NCI-H1105 (cell line): ENCODE measurements around the gene WDFY2.

Experiments
- DNase-seq: peaks from one replicate; lab custom pipeline; 2025; lab: John Stamatoyannopoulos, UW

Gene WDFY2

DNA sequence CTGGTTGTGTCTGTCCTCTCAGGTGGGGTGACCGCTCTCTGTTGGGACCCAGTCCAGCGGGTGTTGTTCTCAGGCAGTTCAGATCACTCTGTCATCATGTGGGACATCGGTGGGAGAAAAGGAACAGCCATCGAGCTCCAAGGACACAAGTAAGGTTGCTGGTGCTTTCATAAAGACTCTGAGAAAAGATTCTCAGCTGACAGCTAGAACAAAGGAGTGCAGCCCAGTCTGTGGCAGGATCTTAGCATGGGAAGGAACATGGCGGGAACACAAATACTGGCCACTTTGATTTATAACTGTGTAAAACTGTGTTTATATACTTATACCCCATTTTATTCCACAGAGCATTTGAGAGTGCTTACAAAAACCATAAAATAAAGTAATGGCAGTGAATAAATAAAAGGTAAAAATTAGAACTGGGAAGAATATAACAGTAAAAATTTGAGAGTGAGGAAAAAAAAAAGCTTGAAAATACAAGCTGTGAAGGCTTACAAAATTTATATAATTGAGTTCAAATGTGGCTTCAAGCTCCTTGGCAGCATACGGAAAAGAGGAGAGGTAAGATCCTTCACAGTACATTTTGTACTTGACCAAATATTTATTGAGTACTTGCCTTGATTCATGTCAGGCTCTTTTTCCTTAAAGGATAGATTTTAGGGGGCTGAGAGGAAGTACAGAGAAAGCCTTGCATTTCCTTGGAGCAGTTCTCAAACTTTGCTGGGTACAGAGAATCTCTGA, 154.9 kb downstream of the WDFY2 start:
- no peak for DNase-seq

DNA sequence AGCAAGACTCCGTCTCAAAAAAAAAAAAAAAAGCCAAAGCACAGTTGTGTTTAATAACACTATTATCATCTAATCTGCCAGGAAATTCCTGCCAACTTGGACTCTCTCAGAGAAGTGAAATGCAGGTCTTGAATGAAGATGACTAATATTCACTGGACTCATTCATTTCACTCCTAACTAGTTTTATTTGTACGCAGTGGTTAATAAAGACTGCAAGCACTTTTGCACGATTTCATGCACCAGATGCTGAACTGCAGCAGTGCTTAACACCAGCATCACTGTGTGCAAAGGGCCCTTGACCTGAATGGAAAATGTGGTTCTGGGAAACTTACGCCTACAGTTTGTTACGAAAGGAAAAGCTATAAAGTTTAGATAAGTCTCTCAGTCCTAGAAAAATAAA, 156.4 kb downstream of the WDFY2 start:
- no peak for DNase-seq

DNA sequence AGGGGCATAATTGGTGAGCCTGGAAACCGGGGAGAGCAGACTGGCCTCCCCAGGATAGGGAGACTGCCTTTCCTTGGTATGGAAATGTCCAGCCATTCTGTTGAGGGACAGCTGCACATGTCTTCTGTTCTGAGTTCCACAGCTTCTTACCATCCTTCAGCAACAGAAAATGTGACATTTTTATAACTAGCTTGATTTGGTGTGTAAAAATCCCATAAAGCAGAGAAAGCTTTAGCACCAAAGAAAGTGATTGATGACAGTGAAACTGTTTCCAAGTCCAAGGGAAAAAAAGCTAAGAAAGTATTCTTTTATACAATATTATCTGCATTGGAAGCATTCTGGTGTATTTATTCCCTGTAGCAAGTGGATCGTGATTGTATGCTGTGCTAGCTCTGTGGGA, 157.8 kb downstream of the WDFY2 start:
- no peak for DNase-seq

DNA sequence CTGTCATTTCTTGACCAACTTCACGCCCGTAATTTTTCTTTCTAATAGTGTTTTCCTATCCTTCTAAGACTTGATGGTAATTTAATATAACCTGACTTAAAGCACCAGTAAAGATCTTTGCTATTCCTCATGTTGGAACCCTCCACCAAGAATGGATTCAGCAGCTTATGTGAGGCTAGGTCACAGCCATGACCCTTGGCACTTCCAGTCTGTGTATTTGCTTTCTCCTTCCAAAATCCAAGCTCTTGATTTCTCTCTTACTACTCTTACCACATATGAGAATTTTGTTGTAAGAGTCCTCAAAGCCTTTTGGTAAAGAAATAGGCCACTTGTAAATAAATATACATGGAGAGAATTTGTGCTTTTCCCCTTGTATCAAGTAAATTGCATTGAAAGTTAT, 158.3 kb downstream of the WDFY2 start:
- no peak for DNase-seq

DNA sequence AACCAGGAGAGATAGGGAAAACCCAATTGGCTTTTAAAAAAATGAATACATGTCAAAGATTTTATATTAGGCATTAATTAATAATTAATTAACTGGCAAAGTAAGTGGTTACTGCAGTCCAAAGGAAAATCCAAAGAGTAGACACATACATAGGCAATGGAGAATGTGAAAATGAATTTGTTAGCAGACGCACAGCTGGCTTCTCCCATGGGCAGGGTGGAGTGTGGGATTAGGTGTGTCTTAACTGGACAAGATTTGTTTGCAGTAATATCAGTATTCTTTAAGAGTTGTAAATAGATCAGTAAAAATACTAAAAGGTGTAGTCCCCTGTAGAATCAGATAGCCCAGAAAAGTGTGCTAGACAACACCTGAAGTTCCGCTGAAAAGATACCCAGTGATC, 161.0 kb downstream of the WDFY2 start:
- no peak for DNase-seq

DNA sequence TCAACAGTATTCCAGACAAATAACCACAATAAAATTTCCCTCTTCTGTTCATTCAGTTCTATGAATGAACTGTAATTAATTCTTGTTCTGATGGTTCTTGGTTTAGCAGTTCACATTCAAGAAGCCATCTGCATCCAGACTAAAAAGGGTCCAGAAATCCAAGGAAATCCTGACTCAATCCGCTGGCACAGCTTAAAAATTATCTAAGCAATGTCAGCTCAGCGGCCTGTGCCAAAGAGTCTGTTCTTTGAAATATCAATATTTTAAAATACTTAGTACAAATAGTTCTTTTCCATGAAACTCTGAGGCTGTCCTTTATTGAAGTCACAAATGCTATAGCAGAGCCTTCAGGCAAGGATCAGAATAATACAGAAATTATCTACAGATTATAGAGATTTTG, 162.5 kb downstream of the WDFY2 start:
- no peak for DNase-seq

DNA sequence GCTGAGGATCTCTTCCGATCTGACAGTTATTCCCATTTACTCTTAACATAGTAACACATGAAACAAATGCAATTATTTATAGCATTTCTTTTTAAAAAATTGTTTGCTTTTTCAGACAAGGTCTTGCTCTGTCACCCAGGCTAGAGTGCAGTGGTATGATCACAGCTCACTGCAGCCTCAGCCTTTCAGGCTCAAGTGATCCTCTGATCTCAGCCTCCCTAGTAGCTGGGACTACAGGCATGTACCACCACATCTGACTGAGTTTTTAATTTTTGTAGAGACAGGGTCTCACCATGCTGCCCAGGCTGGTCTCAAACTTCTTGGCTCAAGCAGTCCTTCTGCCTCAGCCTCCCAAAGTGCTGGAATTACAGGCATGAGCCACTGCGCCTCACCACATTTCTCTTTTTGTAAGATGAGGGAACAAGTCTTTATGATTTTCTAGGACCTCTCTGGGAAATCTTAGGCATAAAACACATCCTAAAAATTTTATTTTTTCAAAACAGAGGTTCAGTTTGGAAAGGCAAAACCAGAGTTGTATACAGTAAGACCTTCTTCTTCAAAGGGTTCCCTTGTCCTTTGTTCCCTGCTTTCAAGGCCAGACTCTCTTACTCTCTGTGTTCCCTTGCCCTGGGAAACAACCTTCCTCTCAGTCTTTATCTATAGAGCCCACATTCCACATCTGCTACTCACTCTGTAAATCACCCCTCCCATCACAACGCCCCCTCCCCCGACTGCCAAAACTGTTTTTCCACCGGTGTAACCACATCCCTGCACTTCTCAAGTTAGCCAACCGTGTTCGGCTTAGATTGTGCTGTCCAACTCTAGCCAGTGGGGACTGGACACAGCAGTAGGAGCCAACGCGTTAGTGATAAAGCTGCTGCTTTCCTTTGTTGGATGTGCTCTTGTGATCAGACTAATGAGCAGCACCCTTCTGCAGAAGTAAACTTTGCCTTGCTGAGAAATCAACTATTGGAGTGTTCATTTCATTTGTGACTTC, 163.5 kb downstream of the WDFY2 start:
- DNase-seq = no peak

DNA sequence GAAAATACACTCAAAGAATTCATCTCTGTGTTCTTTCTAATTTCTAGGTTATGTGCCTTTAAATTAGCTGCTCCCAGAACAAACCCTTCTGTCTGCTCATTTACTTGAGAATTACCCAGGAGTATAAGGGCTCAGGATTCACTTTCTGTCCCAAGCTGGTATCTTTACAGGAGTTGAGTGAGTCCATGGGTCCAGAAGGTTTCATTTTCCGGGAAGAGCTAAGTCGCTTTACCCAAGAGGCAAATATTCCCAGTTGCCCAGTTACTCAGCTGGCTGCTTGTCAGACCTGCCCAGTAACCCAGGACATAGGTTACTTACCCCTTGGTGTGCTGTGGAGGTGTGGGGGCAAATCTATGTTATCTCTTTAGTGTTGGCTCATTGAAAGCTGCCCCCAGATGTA, 172.4 kb downstream of the WDFY2 start:
- DNase-seq = no peak

DNA sequence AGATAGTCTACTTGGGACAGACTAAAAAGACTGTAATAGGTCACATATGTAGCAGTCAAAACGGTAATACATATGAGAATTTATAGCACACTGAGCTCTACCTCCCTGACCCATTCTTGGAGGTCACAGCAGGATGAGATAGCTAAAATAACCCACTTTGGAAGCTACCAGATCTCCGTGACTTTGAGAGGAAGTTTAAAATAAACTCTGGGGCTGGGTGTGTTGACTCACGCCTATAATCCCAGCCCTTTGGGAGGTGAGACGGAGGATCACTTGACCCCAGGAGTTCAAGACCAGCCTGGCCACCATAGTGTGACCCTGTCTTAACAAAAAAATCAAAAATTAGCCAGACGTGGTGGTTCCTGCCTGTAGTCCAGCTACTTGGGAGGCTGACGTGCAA, 174.4 kb downstream of the WDFY2 start:
- no peak for DNase-seq

DNA sequence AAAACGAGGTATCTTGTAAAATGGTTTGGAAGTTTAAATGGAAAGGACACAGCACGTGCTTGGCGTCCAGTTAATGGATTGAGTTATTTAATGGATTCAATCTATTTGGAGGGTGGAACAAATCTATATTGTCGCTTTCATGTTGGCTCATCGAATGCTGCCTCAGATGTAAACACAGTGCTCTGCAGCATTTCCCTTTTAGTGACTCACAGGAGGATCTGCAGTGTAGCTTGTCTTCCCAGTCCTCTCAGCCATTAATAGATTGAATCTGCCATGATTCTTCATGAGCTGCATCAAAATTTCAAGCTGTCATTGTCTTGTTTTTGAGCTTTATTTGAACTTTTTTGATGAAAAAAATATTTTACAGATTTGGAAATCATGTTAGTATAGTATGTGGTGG, 175.0 kb downstream of the WDFY2 start:
- no peak for DNase-seq

DNA sequence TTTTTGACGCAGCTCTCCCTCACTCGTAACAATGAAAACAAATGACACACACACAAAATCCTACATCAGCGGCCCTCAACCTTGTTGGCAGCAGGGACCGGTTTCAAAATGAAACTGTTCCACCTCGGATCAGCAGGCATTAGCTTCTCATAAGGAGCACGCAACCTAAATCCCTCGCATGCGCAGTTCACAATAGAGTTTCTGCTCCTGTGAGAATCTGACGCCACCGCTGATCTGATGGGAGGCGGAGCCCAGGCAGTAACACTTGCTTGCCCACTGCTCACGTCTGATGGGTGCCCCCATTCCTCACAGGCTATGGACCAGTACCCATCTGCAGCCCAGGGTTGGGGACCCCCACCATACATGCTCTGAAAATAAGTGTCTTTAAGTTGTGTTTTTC, 176.3 kb downstream of the WDFY2 start:
- no peak for DNase-seq

DNA sequence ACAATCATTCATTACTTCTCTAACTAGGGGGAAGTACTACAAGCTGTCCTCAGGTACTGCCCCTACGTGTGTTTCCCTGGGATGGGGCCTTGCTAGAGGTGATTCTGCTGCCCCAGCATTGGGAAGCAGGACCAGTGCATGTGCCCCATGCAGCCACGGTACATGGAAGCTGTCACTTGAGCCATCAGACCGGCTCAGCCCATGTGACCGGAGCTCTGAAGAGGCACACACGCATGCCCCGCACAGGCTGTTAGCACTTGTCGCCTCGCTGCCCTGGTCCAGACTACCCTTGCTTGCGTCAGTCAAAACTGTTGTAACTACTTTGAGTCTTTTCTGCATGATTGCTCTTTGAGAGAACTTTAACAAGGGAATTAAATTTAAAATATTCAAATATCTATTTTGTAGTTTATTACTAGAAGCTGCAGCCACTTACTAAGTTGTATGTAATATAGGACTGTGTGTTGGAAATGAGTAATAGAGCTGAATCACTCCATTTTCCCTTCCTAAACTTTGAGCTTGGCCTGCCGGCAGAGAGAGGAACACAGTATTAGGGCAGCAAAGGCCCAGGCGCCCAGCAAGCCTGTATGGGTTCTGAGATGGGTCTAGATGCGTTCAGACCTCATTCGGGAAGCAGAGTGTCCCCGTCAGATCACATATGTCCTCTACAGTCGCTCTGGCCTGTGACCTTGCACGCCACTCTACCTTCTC, 177.5 kb downstream of the WDFY2 start:
- DNase-seq = no peak

DNA sequence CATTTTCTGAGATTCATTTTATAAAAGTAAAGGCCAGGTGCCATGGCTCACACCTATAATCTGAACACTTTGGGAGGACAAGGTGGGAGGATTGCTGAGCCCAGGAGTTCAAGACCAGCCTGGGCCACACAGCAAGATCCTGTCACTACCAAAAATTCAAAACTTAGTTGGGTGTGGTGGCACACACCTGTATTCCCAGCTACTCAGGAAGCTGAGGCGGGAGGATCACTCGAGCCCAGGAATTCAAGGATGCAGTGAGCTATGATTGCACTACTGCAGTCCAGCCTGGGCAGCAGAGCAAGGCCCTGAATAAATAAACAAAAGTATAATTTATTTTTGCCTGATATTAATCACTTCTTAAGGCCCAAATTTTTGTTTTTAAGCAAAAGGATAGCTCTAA, 179.2 kb downstream of the WDFY2 start:
- no peak for DNase-seq

DNA sequence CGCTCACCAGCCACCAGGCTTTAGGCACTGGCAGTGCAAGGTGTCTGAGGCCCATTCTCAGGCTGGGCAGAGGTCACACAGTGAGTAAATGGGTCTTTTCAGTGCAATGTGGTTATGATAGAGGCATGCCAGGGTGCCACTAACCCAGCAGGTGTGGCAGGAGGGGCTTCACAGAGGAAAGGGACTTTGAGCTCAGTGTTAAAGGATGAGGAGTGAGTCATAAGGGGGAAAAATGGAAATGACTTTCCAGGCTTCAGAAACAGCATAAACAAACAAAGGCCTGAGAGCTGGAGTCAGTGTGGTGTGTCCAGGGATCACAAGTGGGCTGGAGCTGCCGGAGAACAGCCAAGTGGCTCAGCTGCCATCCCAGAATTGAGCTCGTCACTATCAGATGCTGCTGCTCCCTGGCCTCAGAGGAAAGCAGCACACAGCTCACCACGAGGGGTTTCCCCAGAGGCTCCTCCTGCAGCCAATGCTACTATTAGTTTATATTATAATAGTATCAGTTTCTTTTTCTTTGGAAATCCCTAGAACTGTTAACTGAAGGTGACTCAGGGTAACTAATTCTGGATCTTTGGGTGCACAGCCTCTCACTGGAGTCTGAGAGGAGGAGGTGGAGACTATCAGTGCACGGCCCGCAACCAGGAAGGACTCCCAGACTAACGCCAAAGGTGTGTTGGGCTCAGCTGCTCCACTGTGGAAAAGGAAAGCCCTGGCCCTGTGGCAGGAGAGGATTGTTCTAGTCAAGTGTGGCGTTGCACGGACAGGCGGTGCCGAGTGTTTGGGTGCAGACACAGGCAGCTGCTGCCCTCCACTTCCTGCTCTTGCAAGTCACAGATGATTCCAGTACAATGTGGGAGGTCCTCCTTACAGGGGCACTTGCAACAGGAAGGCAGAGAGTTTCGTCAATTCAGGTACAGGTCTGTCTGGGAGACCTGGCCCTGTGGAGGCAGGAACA, 180.2 kb downstream of the WDFY2 start:
- no peak for DNase-seq

DNA sequence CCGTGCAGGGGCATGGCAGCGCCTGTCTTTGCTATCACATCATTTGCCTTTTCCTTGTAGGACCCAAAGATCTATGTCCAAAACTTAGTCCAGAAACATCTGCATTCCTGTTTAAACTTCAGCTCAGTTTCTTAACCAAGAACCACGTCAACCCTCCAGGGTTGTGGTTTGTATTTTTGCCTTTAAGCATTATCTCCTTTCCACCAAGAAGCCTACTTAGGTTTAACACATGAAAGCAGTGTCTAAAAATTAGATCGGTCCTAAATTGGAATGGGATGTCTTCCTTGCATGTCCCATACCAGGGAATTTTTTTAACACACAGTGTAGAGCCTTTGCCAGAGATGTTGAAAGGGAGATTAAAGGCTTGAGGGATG, 180.9 kb downstream of the WDFY2 start:
- no peak for DNase-seq

DNA sequence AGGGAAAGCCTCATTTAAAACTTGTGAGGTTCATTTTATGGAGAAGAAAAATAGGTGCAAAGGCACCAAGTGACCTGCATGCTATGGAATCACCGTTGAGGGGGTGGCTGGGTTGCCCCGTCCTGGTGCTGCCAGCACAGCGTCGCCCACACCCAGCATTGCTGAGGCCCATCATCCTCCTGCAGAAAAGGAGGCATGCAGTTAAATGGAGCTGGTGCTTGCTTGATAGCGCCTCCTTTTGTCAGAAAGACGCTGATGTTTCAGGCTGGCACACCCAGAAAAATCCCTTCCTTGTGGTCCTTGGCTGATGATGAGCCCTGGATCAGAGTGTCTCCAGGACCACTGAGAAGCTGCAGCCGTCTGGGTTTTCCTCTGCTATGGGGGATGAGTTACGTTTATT, 182.8 kb downstream of the WDFY2 start:
- no peak for DNase-seq

DNA sequence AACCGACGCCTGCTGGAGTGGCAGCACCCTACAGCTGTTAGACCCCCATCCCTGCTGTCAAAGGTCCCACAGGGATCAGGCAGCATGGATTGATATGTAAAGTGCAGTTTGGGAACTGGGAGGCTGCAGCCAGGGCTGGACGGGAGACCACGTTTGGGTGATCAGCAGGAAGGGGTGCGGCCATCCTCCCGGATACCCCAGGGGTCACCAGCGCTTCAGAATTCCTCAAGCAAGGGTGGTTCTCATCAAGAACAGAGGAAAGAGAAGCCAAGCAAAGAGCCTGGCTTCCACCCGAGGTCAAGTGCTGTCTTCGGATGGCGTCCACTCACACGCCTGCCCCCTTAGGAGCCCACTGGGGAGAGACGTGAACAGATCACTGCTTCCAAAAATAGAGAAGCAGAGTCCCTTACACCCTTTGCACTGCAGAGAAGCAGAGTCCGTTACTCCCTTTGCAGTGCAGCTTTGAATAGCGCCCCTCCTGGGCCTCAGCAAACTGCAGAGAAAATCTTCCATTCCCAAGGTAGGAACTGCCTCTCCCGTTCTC, 184.2 kb downstream of the WDFY2 start:
- DNase-seq = no peak

DNA sequence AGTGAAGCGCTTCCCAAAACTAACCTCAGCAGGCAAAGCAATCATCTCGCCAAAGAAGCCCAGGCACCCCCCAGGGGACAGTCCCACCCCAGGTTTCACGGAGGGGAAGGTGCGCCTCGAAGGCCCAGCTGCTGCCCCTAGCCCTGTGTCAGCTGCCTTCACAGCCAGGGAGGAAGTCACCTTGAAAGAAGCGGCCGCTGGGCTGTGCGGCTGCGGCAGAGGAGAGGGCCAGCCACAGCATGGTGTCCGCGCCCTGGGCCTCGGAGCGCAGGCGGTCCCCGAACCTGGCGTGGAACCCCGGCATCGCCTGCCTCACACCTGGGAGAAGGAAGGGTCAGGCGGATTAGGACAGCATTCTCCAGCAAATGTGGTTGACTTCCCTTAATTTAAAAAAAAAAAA, 184.7 kb downstream of the WDFY2 start:
- no peak for DNase-seq

DNA sequence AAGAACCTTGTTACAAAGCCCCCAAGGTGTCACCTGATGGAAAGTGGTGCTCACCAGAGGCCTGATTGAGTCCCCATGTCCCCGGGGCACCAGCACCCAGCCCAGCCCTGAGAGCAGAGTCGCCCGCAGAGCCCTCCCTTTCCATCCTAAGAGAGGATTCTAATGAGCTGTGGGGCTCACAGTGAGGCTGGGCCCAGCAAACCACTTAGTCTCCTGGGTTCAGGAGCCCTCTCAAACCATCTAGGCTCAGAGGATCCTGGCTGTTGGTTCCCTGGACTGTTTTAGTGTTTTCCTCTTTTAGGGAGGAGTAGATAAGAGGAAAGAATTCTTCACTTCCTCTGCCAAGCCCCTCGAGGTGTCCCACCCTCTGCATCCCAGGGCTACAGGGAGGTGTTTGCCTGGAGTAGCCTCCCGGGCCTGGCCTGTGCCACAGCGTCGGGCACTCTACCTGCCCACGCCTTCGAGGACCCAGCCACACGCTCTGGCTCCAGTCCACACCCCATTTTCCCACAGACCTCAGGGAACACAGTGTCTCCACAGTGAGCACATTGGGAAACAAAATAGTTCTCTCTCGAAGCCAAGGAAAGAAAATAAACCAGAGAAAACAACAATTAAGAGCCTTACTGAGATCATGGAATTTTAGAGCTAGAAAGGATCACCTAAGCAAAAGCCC, 185.3 kb downstream of the WDFY2 start:
- DNase-seq = no peak

DNA sequence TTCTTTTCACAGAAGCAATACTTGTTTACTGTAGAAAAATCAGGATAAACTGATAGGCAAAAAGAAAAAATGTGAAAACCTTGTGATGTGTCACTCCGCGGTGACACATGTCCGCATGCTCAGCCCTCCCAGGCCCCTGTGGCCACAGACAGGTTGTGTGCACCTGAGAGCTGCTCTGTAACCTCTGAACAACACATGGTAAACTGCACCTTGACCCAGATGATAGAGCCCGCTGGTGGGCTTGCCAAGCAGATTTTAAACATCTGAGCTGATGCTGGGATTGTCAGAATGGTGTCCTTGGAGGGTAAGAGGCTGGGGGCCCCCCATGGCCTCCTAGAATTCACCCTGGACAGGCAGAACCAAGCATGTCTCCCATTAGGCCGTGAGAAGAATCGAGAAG, 185.9 kb downstream of the WDFY2 start:
- no peak for DNase-seq
